Bronchial smooth muscle cell (primary cell): ENCODE results near the gene PDRG1. TPM values are rescaled to one million over a fixed set of nuclear protein-coding genes. Genes with fewer than 3 reads are reported as not detected.

Experiments used
- total RNA-seq: library from RNA; depleted of rRNA; stranded (reverse); fragments of >200 nt; gene quantifications from 2 replicates; pipeline ENCODE4 v1.2.1, GENCODE V29; 2014

Gene PDRG1
- 3.9 TPM in 2 replicates for total RNA-seq

GRCh38 chr20:31951530-31952453 is at the start of gene PDRG1:
Gene PDRG1, minus strand, starts transcription at chr20:31952046. Its CDS starts 85 bp downstream, at chr20:31951961.

GRCh38 chr20:31967830-31968249 is 16.0 kb upstream of the PDRG1 start, which contains the start of gene XKR7:
Gene XKR7, plus strand, starts transcription at chr20:31968151. Its CDS starts 25 bp downstream, at chr20:31968176.

Other genes with a start within 250 kb of the PDRG1 start
- 38.6 and 39.2 TPM in 2 replicates for gene BCL2L1, start 229.2 kb downstream of the PDRG1 start, total RNA-seq
- gene TPX2, start 212.8 kb downstream of the PDRG1 start, total RNA-seq = 2.8 and 7.6 TPM in 2 replicates
- under 0.01 TPM in 1 of 2 replicates, not detected in the other for gene MYLK2, start 132.7 kb downstream of the PDRG1 start, total RNA-seq
- not detected in 2 replicates for gene FOXS1, start 106.4 kb downstream of the PDRG1 start, total RNA-seq
- gene DUSP15, start 81.5 kb downstream of the PDRG1 start, total RNA-seq = 0.26 TPM in 1 of 2 replicates, not detected in the other
- 0.16 TPM in 1 of 2 replicates, not detected in the other for gene TTLL9, start 81.4 kb downstream of the PDRG1 start, total RNA-seq
- gene XKR7, start 16.1 kb upstream of the PDRG1 start, total RNA-seq = not detected in 2 replicates
- gene CCM2L, start 58.4 kb upstream of the PDRG1 start, total RNA-seq = not detected in 2 replicates
- gene HCK, start 100.2 kb upstream of the PDRG1 start, total RNA-seq = not detected in 2 replicates
- gene TM9SF4, start 157.7 kb upstream of the PDRG1 start, total RNA-seq = 22.4 and 27.2 TPM in 2 replicates